ENCODE data around the gene PROM2. TPM values are rescaled to one million over a fixed set of nuclear protein-coding genes. Genes with fewer than 3 reads are reported as not detected.

Gene PROM2
- total and polyA plus RNA-seq, 10 of the 15 experiments (the other 5 are each of a cell fraction or from before 2014, with no cell fraction given), result 0.01 to 0.04 TPM; not detected in 8

DNA sequence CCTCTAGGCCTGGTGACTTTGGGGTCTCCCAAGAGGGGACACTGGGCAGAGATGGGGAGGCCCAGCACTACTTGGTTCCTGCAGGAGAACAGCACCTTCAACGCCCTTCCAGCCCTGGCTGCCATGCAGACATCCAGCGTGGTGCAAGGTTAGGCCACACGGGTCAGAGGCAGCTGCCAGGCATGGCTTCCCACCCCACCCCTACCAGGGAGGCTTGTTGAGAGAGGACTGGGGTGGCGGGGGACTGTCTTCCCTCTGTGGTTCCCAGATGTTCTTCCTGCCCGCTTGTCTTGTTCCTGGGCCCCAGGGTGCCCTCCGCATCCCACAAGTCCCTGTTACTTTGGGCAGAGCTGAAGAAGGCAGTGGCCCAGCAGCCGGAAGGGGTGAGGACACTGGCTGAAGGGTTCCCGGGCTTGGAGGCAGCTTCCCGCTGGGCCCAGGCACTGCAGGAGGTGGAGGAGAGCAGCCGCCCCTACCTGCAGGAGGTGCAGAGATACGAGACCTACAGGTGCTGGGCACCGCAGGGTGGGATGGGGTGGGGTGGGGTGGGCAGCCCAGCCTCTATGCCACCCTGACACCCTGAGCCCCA lies 4.5 kb downstream of the PROM2 start:
- FAIRE-seq (no peak), DNase-seq (ENCODE audit: low read depth, low spot score) (no peak), ATAC-seq (no peak)
- Histone ChIP-seq H3K79me2 (ENCODE audit: control insufficient read depth, insufficient read depth, low read length) (no peaks in the 10 kb centered on the region), H3K9ac (ENCODE audit: control insufficient read depth, insufficient read depth, low read length) (no peak overlapping the region), H3K4me2 (ENCODE audit: control insufficient read depth, insufficient read depth) (no peak overlapping the region), H3K36me3 (ENCODE audit: control insufficient read depth in 2 of 2, insufficient read depth in 2 of 2, low read length in 1 of 2) (no peaks in the 10 kb centered on the region), H3K4me1 (ENCODE audit: control insufficient read depth, insufficient read depth, low read length) (no peaks in the 10 kb centered on the region), H4K20me1 (ENCODE audit: control insufficient read depth, insufficient read depth) (no peaks in the 10 kb centered on the region), H2AFZ (ENCODE audit: control insufficient read depth, low read depth, low read length) (no peak overlapping the region), H3K9me3 (replicated peaks; ENCODE audit: control insufficient read depth, insufficient read depth, low read length) (no peaks in the 10 kb centered on the region), H3K4me3 (no peak overlapping the region), H3K27me3 (replicated peaks in 1 of 2; ENCODE audit: control insufficient read depth in 2 of 2, insufficient read depth in 2 of 2, low read length in 1 of 2) (no peaks in the 10 kb centered on the region), H3K27ac (ENCODE audit: control insufficient read depth, insufficient read depth) (no peak overlapping the region)
- no TSS peak for BruUV-seq (replicated peaks)
- ChIA-PET CTCF (no interaction called here), POLR2A (no interaction called here), SMC1A (ENCODE audit: uncharacterized antibody, unreplicated experiment) (no interaction called here), RAD21 (ENCODE audit: unreplicated experiment) (no interaction called here)
- intact Hi-C loops (cut with micrococcal nuclease; ENCODE audit: unreplicated experiment) (no loop called here), in situ Hi-C loops (cut with MboI) (no loop called here)
- 35% methylated on average over 9 of the region's 12 CpGs for WGBS (ENCODE audit: insufficient coverage, insufficient replicate concordance, low lambda C conversion rate, missing lambda C conversion rate)
- TF ChIP-seq NRF1 (conservative IDR thresholded peaks at IDR 0.05; ENCODE audit: low read depth, low read length) (no peak), CHD2 (IDR thresholded peaks at IDR 0.05; ENCODE audit: borderline replicate concordance, low read depth, low read length) (no peak), SMC3 (IDR thresholded peaks at IDR 0.05; ENCODE audit: borderline replicate concordance, low read length) (no peak), ASH2L (IDR thresholded peaks at IDR 0.05; ENCODE audit: borderline replicate concordance, low read depth) (no peak), EED (IDR thresholded peaks at IDR 0.05; ENCODE audit: low read depth) (no peak), ZNF217 (IDR thresholded peaks at IDR 0.05) (no peak), GABPA (IDR thresholded peaks at IDR 0.05; ENCODE audit: low read depth) (no peak), MYC (IDR thresholded peaks at IDR 0.05; ENCODE audit: insufficient read depth, insufficient read length, insufficient replicate concordance, low read length, severe bottlenecking) (no peak), ZBTB11 (CRISPR knock-in tag; IDR thresholded peaks at IDR 0.05) (no peak), FOXK2 (IDR thresholded peaks at IDR 0.05) (no peak), SPI1 (IDR thresholded peaks at IDR 0.05; ENCODE audit: borderline replicate concordance, insufficient read depth, low read depth, low read length) (no peak), PAX5 (IDR thresholded peaks at IDR 0.05; ENCODE audit: borderline replicate concordance, low read depth, low read length) (no peak), TCF7 (IDR thresholded peaks at IDR 0.05; ENCODE audit: borderline replicate concordance) (no peak), MYB (IDR thresholded peaks at IDR 0.05; ENCODE audit: borderline replicate concordance, low read depth, low read length) (no peak), WRNIP1 (IDR thresholded peaks at IDR 0.05; ENCODE audit: borderline replicate concordance, low read depth, low read length) (no peak), JUND (IDR thresholded peaks at IDR 0.05; ENCODE audit: low read depth, low read length) (no peak)
